Peyer's patch (tissue), 4 donors: ENCODE data around the gene METTL2A.
"Not testable (repeated sequence)": the region's sequence is repeated elsewhere in the genome, so short reads cannot be mapped to it uniquely, and the experiment has no call there.

Source experiments
- CTCF ChIP-seq, 6 experiments: fragments of 450-650 bp in 4 of 6; fragments of 200-600 bp in 2 of 6; sonication (generic) in 1 of 6; IDR thresholded peaks; one replicate each; pipeline ENCODE4 v1.5.1; 2017 to 2019; ENCODE audit warnings: antibody characterized with exemption in 6 of 6, mild to moderate bottlenecking in 3 of 6, moderate library complexity in 1 of 6
- POLR2A ChIP-seq, 2 donors: fragments of 450-650 bp; IDR thresholded peaks; one replicate each; pipeline ENCODE4 v1.5.1; 2017; ENCODE audit warnings: antibody characterized with exemption in 2 of 2, mild to moderate bottlenecking in 2 of 2, moderate library complexity in 2 of 2

- not testable (repeated sequence) for TF ChIP-seq CTCF, POLR2A (IDR thresholded peaks at IDR 0.05)
These were observed 11.6 kb downstream of the METTL2A start for GRCh38 chr17:62435251-62435650.
